Measurements from ENCODE around the gene MAP3K6. TPM values are rescaled to one million over a fixed set of nuclear protein-coding genes. Genes with fewer than 3 reads are reported as not detected.
A peak's percentile ranks its signal among the peaks of the same experiment; 100 is the strongest.

MAP3K6 gene
- total and polyA plus RNA-seq, 2 of the 4 experiments (the other 2 are of a cell fraction), result 4.8 to 15.9 TPM

- TF ChIP-seq FOS (IDR thresholded peaks at IDR 0.05; ENCODE audit: low read depth, low read length) (no peak), RAD21 (IDR thresholded peaks at IDR 0.05; ENCODE audit: low read length) (no peak)
Measured at GRCh38 chr1:27342778-27343638, 23.8 kb downstream of the MAP3K6 start (continued).

DNA sequence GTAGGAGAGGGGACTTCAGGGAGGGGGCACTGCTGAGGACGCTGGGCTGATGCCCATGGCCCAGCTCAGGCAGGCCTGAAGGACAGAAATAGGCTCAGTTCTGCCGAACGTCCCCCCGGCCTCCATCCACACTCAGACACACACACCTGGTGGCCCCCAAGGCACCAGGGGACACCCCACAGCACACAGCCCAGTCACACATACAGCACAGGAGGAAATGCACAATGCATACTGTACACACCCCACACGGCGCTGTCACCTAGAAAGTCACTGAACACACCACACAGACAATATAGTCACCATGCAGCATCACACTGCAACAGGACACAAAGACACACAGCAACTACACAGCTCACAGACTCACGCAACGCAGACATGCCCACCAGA lies 24.4 kb downstream of the MAP3K6 start:
- Histone ChIP-seq H2BK120ac (ENCODE audit: low read depth, low read length) (no peak overlapping the region), H4K5ac (ENCODE audit: low read depth, low read length) (no peak overlapping the region), H3K4me1 (ENCODE audit: control insufficient read depth, insufficient read depth, low read length) (peaks cover 15% of the 10 kb centered on the region), H3K9ac (ENCODE audit: low read depth, low read length) (no peak overlapping the region), H3K23ac (ENCODE audit: low read depth, low read length) (no peak overlapping the region), H2BK5ac (ENCODE audit: low read depth, low read length, poor library complexity, severe bottlenecking) (no peak overlapping the region), H3K4me2 (ENCODE audit: low read depth, low read length) (no peak overlapping the region), H3K4ac (ENCODE audit: low read depth, low read length) (no peak overlapping the region), H3K36me3 (ENCODE audit: control insufficient read depth, insufficient read depth, low read length) (0 out of 2 replicates have a peak, but pooled peaks cover 3% of the 10 kb centered on the region), H4K20me1 (ENCODE audit: insufficient read depth, low read length) (no peaks in the 10 kb centered on the region), H2BK20ac (ENCODE audit: low read depth, low read length) (no peak overlapping the region), H2AK9ac (replicated peaks; ENCODE audit: low read depth, low read length, poor library complexity) (peak overlapping the region; percentile 83), H4K91ac (ENCODE audit: insufficient read depth, low read depth, low read length) (no peak overlapping the region), H3K9me1 (ENCODE audit: insufficient read depth, low read length) (peaks cover 7% of the 10 kb centered on the region; the same call in 1 of the 2 replicates), H4K8ac (ENCODE audit: low read depth in 2 of 2, low read length in 2 of 2) (no peak overlapping the region), H3K14ac (replicated peaks; ENCODE audit: low read depth, low read length) (no peak overlapping the region), H3K79me1 (ENCODE audit: low read depth in 1 of 2, low read length in 2 of 2) (no peaks in the 10 kb centered on the region), H2AFZ (replicated peaks; ENCODE audit: low read length, poor library complexity) (peak overlapping the region; percentile 39), H3K27me3 (ENCODE audit: control insufficient read depth, insufficient read depth, low read length) (no peaks in the 10 kb centered on the region), H2BK15ac (ENCODE audit: low read depth, low read length) (no peak overlapping the region; the same call in 2 of the 3 replicates), H3K27ac (ENCODE audit: insufficient read depth, low read length) (no peak overlapping the region), H3K56ac (ENCODE audit: extremely low read depth, insufficient read depth, low read length) (no peak overlapping the region), H3K18ac (ENCODE audit: low read depth, low read length) (no peak overlapping the region), H2AK5ac (ENCODE audit: low read depth, low read length) (peak overlapping the region; percentile 42; the same call in 1 of the 2 replicates), H3K4me3 (ENCODE audit: insufficient read depth, low read depth, low read length) (no peak overlapping the region), H3K9me3 (ENCODE audit: control insufficient read depth, insufficient read depth, low read length) (no peaks in the 10 kb centered on the region)
- DNase-seq, result no peak
- no peak for ATAC-seq (ENCODE audit: low read depth)
- dilution Hi-C loops (cut with HindIII; ENCODE audit: low sequenced_read_pairs, unreplicated experiment) (no loop called here), intact Hi-C loops (cut with micrococcal nuclease) (no loop called here), in situ Hi-C loops (cut with MboI; ENCODE audit: low sequenced_read_pairs) (no loop called here)
- CTCF ChIA-PET, result interaction anchor here (0.5 kb wide), 1 partner anchor 24 kb away, joined by 3 read pairs; no protein-coding TSS in a partner anchor
- POLR2A ChIA-PET (ENCODE audit: unreplicated experiment), result no interaction called here
- WGBS, 2 experiments (ENCODE audit: extremely low coverage in 2 of 2, insufficient read length in 1 of 2), result 90% methylated on average over 2 of the region's 8 CpGs; no CpG with 5 or more reads in 1 of the 2 experiments
- BruUV-seq (replicated peaks), result no TSS peak
- no peak for TF ChIP-seq RAD21 (IDR thresholded peaks at IDR 0.05; ENCODE audit: low read length)
- TF ChIP-seq ELK1 (IDR thresholded peaks at IDR 0.05; ENCODE audit: borderline replicate concordance, low read depth, low read length), result no peak
- TF ChIP-seq BHLHE40 (IDR thresholded peaks at IDR 0.05; ENCODE audit: low read depth, low read length), result no peak
- no peak for TF ChIP-seq FOS (IDR thresholded peaks at IDR 0.05; ENCODE audit: low read depth, low read length)
- no peak for TF ChIP-seq RCOR1 (IDR thresholded peaks at IDR 0.05; ENCODE audit: insufficient replicate concordance, low read length)
- TF ChIP-seq, protein P1, sequence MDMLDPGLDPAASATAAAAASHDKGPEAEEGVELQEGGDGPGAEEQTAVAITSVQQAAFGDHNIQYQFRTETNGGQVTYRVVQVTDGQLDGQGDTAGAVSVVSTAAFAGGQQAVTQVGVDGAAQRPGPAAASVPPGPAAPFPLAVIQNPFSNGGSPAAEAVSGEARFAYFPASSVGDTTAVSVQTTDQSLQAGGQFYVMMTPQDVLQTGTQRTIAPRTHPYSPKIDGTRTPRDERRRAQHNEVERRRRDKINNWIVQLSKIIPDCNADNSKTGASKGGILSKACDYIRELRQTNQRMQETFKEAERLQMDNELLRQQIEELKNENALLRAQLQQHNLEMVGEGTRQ (IDR thresholded peaks at IDR 0.05; ENCODE audit: low read depth, low read length), result no peak
- no peak for TF ChIP-seq NFE2L2 (IDR thresholded peaks at IDR 0.05; ENCODE audit: low read depth, low read length)
- no peak for TF ChIP-seq RFX5 (IDR thresholded peaks at IDR 0.05; ENCODE audit: low read depth, low read length)
- TF ChIP-seq MXI1 (IDR thresholded peaks at IDR 0.05; ENCODE audit: borderline replicate concordance, low read depth, low read length), result no peak
- no peak for TF ChIP-seq CEBPB (IDR thresholded peaks at IDR 0.05; ENCODE audit: low read depth, low read length)
- TF ChIP-seq POLR2A (IDR thresholded peaks at IDR 0.05; ENCODE audit: low read depth, low read length), result no peak
- no peak for TF ChIP-seq CHD1 (IDR thresholded peaks at IDR 0.05; ENCODE audit: low read depth, low read length)
- TF ChIP-seq SMC3 (IDR thresholded peaks at IDR 0.05; ENCODE audit: low read depth, low read length), result no peak
